Bronchial epithelial cell (primary cell): Measurements from ENCODE around the gene RPS29. TPM values are rescaled to one million over a fixed set of nuclear protein-coding genes. Genes with fewer than 3 reads are reported as not detected.
A peak's percentile ranks its signal among the peaks of the same experiment; 100 is the strongest.
"Not testable (repeated sequence)": the region's sequence is repeated elsewhere in the genome, so short reads cannot be mapped to it uniquely, and the experiment has no call there.

Experiments used
- DNase-seq: peaks from one replicate; pipeline ENCODE4 v3.0.0-alpha.2; 2010; ENCODE audit warnings: low read depth
- FAIRE-seq: peaks from 2 replicates; lab custom pipeline; 2011; peaks lifted over from hg19 to GRCh38; lab: Jason Lieb, UNC
- H3K27me3 ChIP-seq: 2 replicates; pipeline ENCODE4 v1.5.1; 2011; ENCODE audit warnings: low read length; ENCODE audit not compliant: control insufficient read depth, insufficient read depth
- H3K36me3 ChIP-seq: 2 replicates; pipeline ENCODE4 v1.5.1; 2011; ENCODE audit warnings: low read length; ENCODE audit not compliant: control insufficient read depth, insufficient read depth
- H3K4me3 ChIP-seq: 2 replicates; pipeline ENCODE4 v1.5.1; 2011; ENCODE audit warnings: mild to moderate bottlenecking, low read depth, low read length, control low read depth
- CTCF ChIP-seq: IDR thresholded peaks from 2 replicates; pipeline ENCODE4 v1.5.1; 2011; ENCODE audit warnings: mild to moderate bottlenecking, moderate library complexity, low read length, control low read depth, inconsistent platforms; ENCODE audit not compliant: insufficient read depth, severe bottlenecking
- total RNA-seq: library from RNA; depleted of rRNA; stranded (reverse); fragments of >200 nt; gene quantifications from 2 replicates; pipeline ENCODE4 v1.2.1, GENCODE V29; 2014

Gene RPS29
- total RNA-seq, 1 donor from 2014 or later: 1,155 TPM

- H3K36me3 ChIP-seq: peaks cover 1% of the 10 kb centered on the region
- FAIRE-seq: no peak
- TF ChIP-seq CTCF: no peak
- no peaks in the 10 kb centered on the region for H3K27me3 ChIP-seq
- DNase-seq: no peak
- no peak overlapping the region for H3K4me3 ChIP-seq
Observed at GRCh38 chr14:49623387-49623786, 37.2 kb upstream of the RPS29 start.

GRCh38 chr14:49622022-49622607 is 35.9 kb upstream of the RPS29 start:
- no peak for TF ChIP-seq CTCF
- FAIRE-seq (no peak), DNase-seq (no peak)
- H3K27me3 ChIP-seq: no peaks in the 10 kb centered on the region
- H3K4me3 ChIP-seq: peak overlapping the region; percentile 87
- peaks cover 1% of the 10 kb centered on the region for H3K36me3 ChIP-seq

GRCh38 chr14:49621114-49621881 is 35.1 kb upstream of the RPS29 start:
- Histone ChIP-seq H3K36me3 (peaks cover 1% of the 10 kb centered on the region), H3K4me3 (peak overlapping the region; percentile 87), H3K27me3 (no peaks in the 10 kb centered on the region)
- FAIRE-seq (no peak), DNase-seq (no peak)
- no peak for TF ChIP-seq CTCF

GRCh38 chr14:49620182-49621113 is 34.3 kb upstream of the RPS29 start, which contains the start of the genes MGAT2 and RPL36AL:
Gene MGAT2 (plus strand): TSS chr14:49620799. CDS start chr14:49621269, 470 bp downstream.
Gene RPL36AL (minus strand): TSS chr14:49620626. CDS start chr14:49619104, 1,522 bp downstream.
- DNase-seq (peak; percentile 95), FAIRE-seq (no peak)
- TF ChIP-seq CTCF: peak; percentile 62
- H3K36me3 ChIP-seq: peaks cover under 1% of the 10 kb centered on the region
- H3K4me3 ChIP-seq: peak within 1 kb of the TSS; percentile 87
- H3K27me3 ChIP-seq: no peaks in the 10 kb centered on the region

GRCh38 chr14:49619730-49620129 is 33.5 kb upstream of the RPS29 start:
- H3K36me3 ChIP-seq: no peaks in the 10 kb centered on the region
- no peak for TF ChIP-seq CTCF
- FAIRE-seq (no peak), DNase-seq (no peak)
- H3K27me3 ChIP-seq: no peaks in the 10 kb centered on the region
- H3K4me3 ChIP-seq: peak overlapping the region; percentile 87

GRCh38 chr14:49619273-49619672 is 33.1 kb upstream of the RPS29 start:
- H3K36me3 ChIP-seq, FAIRE-seq, H3K27me3 ChIP-seq, DNase-seq: not testable (repeated sequence)
- peak overlapping the region; percentile 87 for H3K4me3 ChIP-seq
